Activated B cell treated with CpG ODN at 0.5 μM for 24 hours (primary cell): ENCODE measurements around the gene ONECUT3. TPM values are rescaled to one million over a fixed set of nuclear protein-coding genes. Genes with fewer than 3 reads are reported as not detected.

ENCODE experiments used
- ATAC-seq: fragments of 200-7000 bp; cut with Tn5 transposase; one replicate; pipeline ENCODE4 v1.10.0; 2021; ENCODE audit warnings: low read depth, mild to moderate bottlenecking, moderate library complexity
- CTCF ChIA-PET: fragments of 350-600 bp; sonication (Branson Sonifier 250); formaldehyde crosslinking; loops from one replicate; lab custom pipeline; 2021; ENCODE audit warnings: antibody characterized with exemption; lab: Charles Lee
- POLR2A ChIA-PET: fragments of 350-600 bp; sonication (Branson Sonifier 250); formaldehyde crosslinking; loops from one replicate; lab custom pipeline; 2021; ENCODE audit warnings: antibody characterized with exemption; lab: Charles Lee
- DNase-seq: peaks from one replicate; pipeline ENCODE4 v3.0.0; 2022
- H3K27ac Mint-ChIP-seq: one replicate; pipeline ENCODE4 v1.8.0; 2020; ENCODE audit warnings: mixed read lengths
- H3K27me3 Mint-ChIP-seq: one replicate; pipeline ENCODE4 v1.8.0; 2021; ENCODE audit warnings: mixed read lengths
- H3K36me3 Mint-ChIP-seq: one replicate; pipeline ENCODE4 v1.8.0; 2021; ENCODE audit warnings: low read depth, mixed read lengths
- H3K4me1 Mint-ChIP-seq: one replicate; pipeline ENCODE4 v1.8.0; 2021; ENCODE audit warnings: mixed read lengths
- H3K4me3 Mint-ChIP-seq: one replicate; pipeline ENCODE4 v1.8.0; 2020; ENCODE audit warnings: mild to moderate bottlenecking, mixed read lengths
- H3K9me3 Mint-ChIP-seq: one replicate; pipeline ENCODE4 v1.8.0; 2020; ENCODE audit warnings: mixed read lengths
- CTCF ChIP-seq: fragments of 200-600 bp; IDR thresholded peaks from one replicate; pipeline ENCODE4 v1.8.0; 2022; ENCODE audit warnings: antibody characterized with exemption, mild to moderate bottlenecking
- intact Hi-C: fragments of 100-400 bp; cut with micrococcal nuclease; formaldehyde crosslinking; loops from one replicate; pipeline ENCODE4 v1.15.1; 2024
- total RNA-seq: library from RNA; stranded (reverse); gene quantifications from 2 replicates; pipeline ENCODE4 v1.2.3, GENCODE V29; 2022

ONECUT3 gene
- total RNA-seq, 1 donor from 2014 or later = not detected

GRCh38 chr19:1825909-1826556 lies 72.7 kb downstream of the ONECUT3 start:
- ChIA-PET POLR2A (interaction anchor here (0.6 to 1.0 kb wide), 3 partner anchors 19 to 238 kb away, joined by 3 to 5 read pairs (median 3); no protein-coding TSS in a partner anchor), CTCF (interaction anchor here (0.7 to 2.3 kb wide), 22 partner anchors 10 to 359 kb away, joined by 3 to 28 read pairs (median 3); no protein-coding TSS in a partner anchor)
- intact Hi-C loops = loop anchor here (1.0 to 2.0 kb wide), 3 partner anchors 13 to 280 kb away; partner anchors contain the start of gene ATP8B3
- Mint-ChIP-seq H3K4me1 (peaks cover 3% of the 10 kb centered on the region), H3K27me3 (no peaks in the 10 kb centered on the region), H3K4me3 (no peak overlapping the region), H3K27ac (no peak overlapping the region), H3K9me3 (no peaks in the 10 kb centered on the region), H3K36me3 (peaks cover 47% of the 10 kb centered on the region)
- DNase-seq (peak; percentile 72), ATAC-seq (peak; percentile 93)
- no peak for TF ChIP-seq CTCF

GRCh38 chr19:1826557-1827521 lies 73.5 kb downstream of the ONECUT3 start:
- Mint-ChIP-seq H3K27ac (no peak overlapping the region), H3K9me3 (no peaks in the 10 kb centered on the region), H3K4me3 (no peak overlapping the region), H3K27me3 (no peaks in the 10 kb centered on the region), H3K36me3 (peaks cover 46% of the 10 kb centered on the region), H3K4me1 (peaks cover 3% of the 10 kb centered on the region)
- no peak for DNase-seq
- CTCF ChIA-PET = interaction anchor here (0.7 to 2.3 kb wide), 18 partner anchors 9 to 359 kb away, joined by 3 to 28 read pairs (median 4); no protein-coding TSS in a partner anchor
- POLR2A ChIA-PET = interaction anchor here (0.6 to 1.0 kb wide), 2 partner anchors 18 to 238 kb away, joined by 3 to 5 read pairs; no protein-coding TSS in a partner anchor
- no peak for ATAC-seq
- TF ChIP-seq CTCF = no peak
- intact Hi-C loops = loop anchor here (1.0 to 2.0 kb wide), 3 partner anchors 14 to 281 kb away; partner anchors contain the start of gene ATP8B3

GRCh38 chr19:1827566-1828278 lies 74.4 kb downstream of the ONECUT3 start:
- CTCF ChIA-PET = no interaction called here
- Mint-ChIP-seq H3K9me3 (no peaks in the 10 kb centered on the region), H3K27me3 (no peaks in the 10 kb centered on the region), H3K36me3 (peaks cover 40% of the 10 kb centered on the region), H3K4me1 (peaks cover 3% of the 10 kb centered on the region), H3K27ac (no peak overlapping the region), H3K4me3 (no peak overlapping the region)
- TF ChIP-seq CTCF = no peak
- intact Hi-C loops = loop anchor here (2.0 kb wide), 1 partner anchor 15 kb away; the partner anchor contains the start of gene ATP8B3
- DNase-seq = no peak
- ATAC-seq = no peak
- POLR2A ChIA-PET = no interaction called here

- DNase-seq = no peak
- no peak for ATAC-seq
- H3K27me3 Mint-ChIP-seq = no peaks in the 10 kb centered on the region
- H3K27ac Mint-ChIP-seq = no peak overlapping the region
- H3K4me3 Mint-ChIP-seq = no peak overlapping the region
- intact Hi-C loops = no loop called here
- ChIA-PET CTCF (interaction anchor here (0.8 kb wide), 2 partner anchors 283 to 1122 kb away, joined by 3 read pairs; no protein-coding TSS in a partner anchor), POLR2A (no interaction called here)
- TF ChIP-seq CTCF = no peak
- no peaks in the 10 kb centered on the region for H3K9me3 Mint-ChIP-seq
- H3K36me3 Mint-ChIP-seq = peaks cover 38% of the 10 kb centered on the region
- peaks cover 3% of the 10 kb centered on the region for H3K4me1 Mint-ChIP-seq
These were observed 75.3 kb downstream of the ONECUT3 start for GRCh38 chr19:1828279-1829238.
